Ascending aorta (tissue), 2 donors: ENCODE measurements around the gene DNTTIP2. TPM values are rescaled to one million over a fixed set of nuclear protein-coding genes. Genes with fewer than 3 reads are reported as not detected.

Experiments
- DNase-seq, 2 donors: peaks; one replicate each; pipeline ENCODE4 v3.0.0-alpha.2; 2019; ENCODE audit warnings: low spot score in 2 of 2
- H3K27ac ChIP-seq, 2 donors: fragments of 200-600 bp; sonication (generic); one replicate each; pipeline ENCODE4 v1.5.1; 2016 to 2017; ENCODE audit warnings: mild to moderate bottlenecking in 1 of 2
- H3K27me3 ChIP-seq: fragments of 200-600 bp; sonication (generic); one replicate; pipeline ENCODE4 v1.5.1; 2017
- H3K36me3 ChIP-seq, 2 donors: fragments of 200-600 bp; sonication (generic); one replicate each; pipeline ENCODE4 v1.5.1; 2016
- H3K4me1 ChIP-seq, 2 donors: fragments of 200-600 bp; sonication (generic); one replicate each; pipeline ENCODE4 v1.5.1; 2016 to 2017; ENCODE audit warnings: mild to moderate bottlenecking in 1 of 2
- H3K4me3 ChIP-seq, 2 donors: fragments of 200-600 bp; sonication (generic); one replicate each; pipeline ENCODE4 v1.5.1; 2016 to 2017; ENCODE audit warnings: mild to moderate bottlenecking in 1 of 2
- H3K9me3 ChIP-seq, 2 donors: fragments of 200-600 bp; sonication (generic); one replicate each; pipeline ENCODE4 v1.5.1; 2016
- CTCF ChIP-seq, 3 experiments: fragments of 200-600 bp in 2 of 3; fragments of 450-650 bp in 1 of 3; sonication (generic) in 2 of 3; IDR thresholded peaks; one replicate each; pipeline ENCODE4 v1.5.1; 2016 to 2019; ENCODE audit warnings: antibody characterized with exemption in 3 of 3, mild to moderate bottlenecking in 1 of 3, moderate library complexity in 1 of 3
- intact Hi-C: fragments of 100-400 bp; cut with DNase I; formaldehyde crosslinking; loops from one replicate; pipeline ENCODE4 v1.15.1; 2023
- total RNA-seq: library from RNA; depleted of rRNA; stranded (reverse); fragments of >200 nt; gene quantifications from one replicate; pipeline ENCODE4 v1.1.0, GENCODE V29; 2016

DNTTIP2 gene
- total RNA-seq, 1 donor from 2014 or later: 27.1 TPM

- intact Hi-C loops: loop anchor here (2.0 to 10.0 kb wide), 7 partner anchors 31 to 1013 kb away; partner anchors contain the start of genes BCAR3, CCDC18, DIPK1A and DNTTIP2
- Histone ChIP-seq H3K4me1 (peaks cover 0 to 21% of the 10 kb centered on the region in 2 donors), H3K36me3 (no peaks in the 10 kb centered on the region), H3K27me3 (no peaks in the 10 kb centered on the region), H3K27ac (peak overlapping the region; percentile 92 to 100), H3K9me3 (no peaks in the 10 kb centered on the region), H3K4me3 (peak overlapping the region; percentile 73 to 91)
- peak; percentile 23 to 81 for DNase-seq
- TF ChIP-seq CTCF (IDR thresholded peaks at IDR 0.05): no peak
These were observed 31.2 kb downstream of the DNTTIP2 start for GRCh38 chr1:93847811-93848288.

GRCh38 chr1:93846992-93847810, 31.8 kb downstream of the DNTTIP2 start:
- intact Hi-C loops: loop anchor here (2.0 to 10.0 kb wide), 7 partner anchors 32 to 1012 kb away; partner anchors contain the start of genes BCAR3, CCDC18, DIPK1A and DNTTIP2
- peak overlapping the region; percentile 73 to 91 for H3K4me3 ChIP-seq
- peak overlapping the region; percentile 92 to 100 for H3K27ac ChIP-seq
- peaks cover 0 to 21% of the 10 kb centered on the region in 2 donors for H3K4me1 ChIP-seq
- no peaks in the 10 kb centered on the region for H3K36me3 ChIP-seq
- no peaks in the 10 kb centered on the region for H3K9me3 ChIP-seq
- no peak for TF ChIP-seq CTCF (IDR thresholded peaks at IDR 0.05)
- no peaks in the 10 kb centered on the region for H3K27me3 ChIP-seq
- DNase-seq: peak; percentile 59 to 94

DNA sequence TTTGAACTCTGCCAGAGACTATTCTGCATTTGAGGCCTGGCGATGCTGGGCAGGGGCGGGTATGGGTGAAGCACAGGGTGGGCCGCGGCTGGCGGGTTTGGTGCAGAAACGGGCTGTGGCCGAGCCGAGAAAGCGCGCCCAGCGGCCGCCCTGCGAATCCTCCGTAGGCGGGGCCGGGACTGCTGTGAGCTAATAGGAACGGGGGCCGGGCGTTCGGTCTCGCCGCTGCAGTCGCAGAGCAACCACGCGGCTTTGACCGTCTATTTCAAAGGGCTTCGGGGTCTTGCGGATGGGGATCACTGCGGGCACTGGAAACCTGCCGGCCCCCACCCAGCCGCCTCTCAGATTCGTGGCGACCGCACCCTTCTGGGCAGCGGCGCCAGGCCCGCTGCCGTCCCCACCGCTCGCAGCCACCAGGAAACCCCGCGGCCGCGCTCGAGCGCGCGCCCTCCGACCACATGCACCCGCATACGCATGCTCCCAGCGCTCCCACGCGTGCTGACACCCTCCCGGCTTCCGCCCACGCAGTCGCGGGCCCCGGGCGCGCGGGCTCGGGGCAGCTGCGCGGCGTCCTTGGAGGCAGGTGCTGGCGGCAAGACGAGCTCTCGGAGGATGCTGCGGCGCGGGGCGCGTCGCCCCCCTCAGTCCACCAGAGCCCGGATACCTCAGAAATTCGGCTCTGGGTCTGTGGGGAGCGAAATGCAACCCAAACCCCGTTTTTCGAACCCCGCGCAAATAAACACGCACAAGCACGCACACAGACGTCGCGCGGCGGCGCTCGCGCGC, 32.6 kb downstream of the DNTTIP2 start:
- DNase-seq: peak; percentile 53 to 94
- intact Hi-C loops: loop anchor here (2.0 to 10.0 kb wide), 7 partner anchors 32 to 1012 kb away; partner anchors contain the start of genes BCAR3, CCDC18, DIPK1A and DNTTIP2
- H3K27me3 ChIP-seq: no peaks in the 10 kb centered on the region
- no peaks in the 10 kb centered on the region for H3K36me3 ChIP-seq
- TF ChIP-seq CTCF (IDR thresholded peaks at IDR 0.05): peak; percentile 14 to 37 (median 23)
- peak overlapping the region; percentile 92 to 100 for H3K27ac ChIP-seq
- peak overlapping the region; percentile 73 to 91 for H3K4me3 ChIP-seq
- H3K9me3 ChIP-seq: no peaks in the 10 kb centered on the region
- H3K4me1 ChIP-seq: peaks cover 0 to 21% of the 10 kb centered on the region in 2 donors

DNA sequence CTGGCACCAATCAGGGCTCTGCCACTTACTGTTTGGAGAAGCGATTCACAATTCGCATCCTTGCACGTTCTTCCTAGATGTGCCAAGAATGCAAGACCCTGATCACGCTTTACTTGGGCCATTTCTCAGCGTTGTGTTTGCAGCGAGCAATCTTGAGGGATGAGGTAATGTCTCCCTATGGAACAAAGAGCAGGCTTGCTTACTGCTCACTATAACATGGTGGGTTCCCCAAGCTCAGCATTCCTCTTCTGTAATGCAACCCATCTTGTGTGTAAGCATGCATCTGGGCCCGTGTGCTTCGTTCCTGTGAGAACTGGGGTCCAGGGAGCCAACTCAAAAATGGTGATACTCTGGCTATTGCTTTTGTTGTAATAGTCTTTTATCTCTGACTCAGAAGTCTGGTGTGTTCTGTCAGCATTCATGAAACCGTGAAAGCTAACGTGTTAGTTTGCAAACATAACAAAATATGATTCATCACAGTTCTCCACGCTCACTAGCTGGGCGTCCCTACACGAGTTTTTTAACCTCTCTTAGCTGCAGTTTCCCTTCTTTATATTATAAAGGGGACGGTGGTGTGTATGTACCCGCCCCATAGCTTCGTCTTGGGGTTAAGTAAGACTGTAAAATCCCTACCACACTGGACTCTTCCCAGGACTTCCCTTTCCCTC, 33.3 kb downstream of the DNTTIP2 start:
- intact Hi-C loops: loop anchor here (2.0 to 10.0 kb wide), 8 partner anchors 33 to 1011 kb away; partner anchors contain the start of genes BCAR3, CCDC18, DIPK1A and DNTTIP2
- no peaks in the 10 kb centered on the region for H3K27me3 ChIP-seq

More for the DNA sequence above, 33.3 kb downstream of the DNTTIP2 start:
- no peaks in the 10 kb centered on the region for H3K36me3 ChIP-seq
- no peaks in the 10 kb centered on the region for H3K9me3 ChIP-seq
- peak in 1 of 2 donors; percentile 73 for DNase-seq
- H3K4me1 ChIP-seq: peaks cover 0 to 21% of the 10 kb centered on the region in 2 donors
- TF ChIP-seq CTCF (IDR thresholded peaks at IDR 0.05): no peak
- peak overlapping the region; percentile 92 to 100 for H3K27ac ChIP-seq
- peak overlapping the region; percentile 73 to 91 for H3K4me3 ChIP-seq
